Activated naive CD8-positive, alpha-beta T cell treated with anti-CD3 and anti-CD28 coated beads, Interleukin-2, amount 50 U/mL, for 24 hours (primary cell): Measurements from ENCODE around the gene RPS6KA5.

Experiments
- ATAC-seq: fragments of 150-1000 bp; cut with Tn5 transposase; one replicate; pipeline ENCODE4 v1.10.0; 2021
- DNase-seq: peaks from one replicate; pipeline ENCODE4 v3.0.0; 2021
- H3K27ac Mint-ChIP-seq: one replicate; pipeline ENCODE4 v1.8.0; 2021; ENCODE audit warnings: mild to moderate bottlenecking, mixed read lengths
- H3K27me3 Mint-ChIP-seq: one replicate; pipeline ENCODE4 v1.8.0; 2021; ENCODE audit warnings: mixed read lengths
- H3K36me3 Mint-ChIP-seq: one replicate; pipeline ENCODE4 v1.8.0; 2021; ENCODE audit warnings: low read depth, mixed read lengths
- H3K4me1 Mint-ChIP-seq: one replicate; pipeline ENCODE4 v1.8.0; 2021; ENCODE audit warnings: mixed read lengths
- H3K4me3 Mint-ChIP-seq: one replicate; pipeline ENCODE4 v1.8.0; 2021; ENCODE audit warnings: mild to moderate bottlenecking, moderate library complexity, mixed read lengths
- H3K9me3 Mint-ChIP-seq: one replicate; pipeline ENCODE4 v1.8.0; 2021; ENCODE audit warnings: mixed read lengths

The RPS6KA5 gene

GRCh38 chr14:90813442-90813841 is 247.0 kb downstream of the RPS6KA5 start:
- DNase-seq (no peak), ATAC-seq (no peak)
- Mint-ChIP-seq H3K9me3 (no peaks in the 10 kb centered on the region), H3K27me3 (peaks cover 16% of the 10 kb centered on the region), H3K27ac (no peak overlapping the region), H3K4me1 (peaks cover 4% of the 10 kb centered on the region), H3K36me3 (no peaks in the 10 kb centered on the region), H3K4me3 (no peak overlapping the region)

DNA sequence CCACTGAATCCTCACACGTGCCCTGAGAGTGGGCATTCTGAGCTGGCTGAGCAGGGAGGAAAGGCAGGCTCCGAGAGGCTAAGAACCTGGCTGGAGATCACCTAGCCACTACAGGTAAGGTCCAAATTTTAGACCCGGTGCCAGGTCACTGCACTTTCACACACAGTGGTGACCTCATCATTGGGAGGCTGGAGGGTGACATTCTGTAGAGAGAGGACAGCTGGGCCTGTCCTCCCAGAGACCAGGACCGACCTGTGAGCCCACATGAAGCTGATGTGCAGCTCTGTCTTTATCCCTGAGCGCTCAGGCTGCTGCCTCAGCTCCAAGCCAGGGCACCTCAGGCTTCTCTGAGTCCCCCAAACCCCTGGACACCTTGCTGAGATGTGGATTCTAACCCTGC is 248.3 kb downstream of the RPS6KA5 start:
- Mint-ChIP-seq H3K36me3 (no peaks in the 10 kb centered on the region), H3K4me1 (peaks cover 4% of the 10 kb centered on the region), H3K27me3 (peaks cover 10% of the 10 kb centered on the region), H3K27ac (no peak overlapping the region), H3K9me3 (no peaks in the 10 kb centered on the region), H3K4me3 (no peak overlapping the region)
- no peak for ATAC-seq
- DNase-seq = no peak

DNA sequence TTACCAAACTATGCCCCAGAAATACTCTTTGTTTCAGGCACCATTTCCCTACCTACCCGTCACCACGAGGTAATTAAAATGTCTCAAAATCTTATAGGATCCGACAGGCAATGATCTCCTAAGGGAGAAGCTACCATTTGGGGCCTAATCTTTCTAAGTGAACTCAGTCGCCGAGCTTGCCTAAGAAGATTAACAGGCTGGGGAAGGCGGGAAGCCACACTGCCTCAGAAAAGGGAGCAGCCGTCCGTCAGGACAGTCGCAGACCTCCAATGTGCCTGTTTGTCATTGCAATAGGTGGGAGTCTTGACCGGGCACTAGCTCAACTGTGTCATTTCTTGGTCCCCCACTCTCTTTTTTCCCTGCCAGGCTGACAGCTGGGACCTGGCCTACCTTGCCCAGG is 248.8 kb downstream of the RPS6KA5 start:
- DNase-seq = no peak
- Mint-ChIP-seq H3K27me3 (peaks cover 8% of the 10 kb centered on the region), H3K36me3 (no peaks in the 10 kb centered on the region), H3K9me3 (no peaks in the 10 kb centered on the region), H3K4me3 (no peak overlapping the region), H3K27ac (no peak overlapping the region), H3K4me1 (peaks cover 4% of the 10 kb centered on the region)
- no peak for ATAC-seq

DNA sequence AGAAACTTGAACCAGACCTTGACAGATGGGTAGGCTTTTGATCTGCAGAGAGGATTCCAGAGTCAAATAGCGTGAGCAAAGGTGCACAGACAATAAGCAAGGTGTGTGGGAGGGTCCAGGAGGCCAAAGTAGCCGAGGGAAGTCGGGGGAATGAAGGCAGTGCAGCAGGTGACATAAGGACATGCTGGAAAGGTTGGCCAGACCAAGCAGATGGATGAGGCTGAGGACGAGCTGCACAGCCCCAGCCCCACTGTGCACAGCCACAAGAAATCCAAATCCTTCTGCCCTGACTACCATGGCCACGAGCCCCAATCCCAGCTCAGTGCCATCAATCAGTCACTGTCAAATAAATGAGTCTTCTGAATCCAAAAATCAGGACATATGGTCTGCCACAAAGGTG is 249.6 kb downstream of the RPS6KA5 start:
- peaks cover 8% of the 10 kb centered on the region for H3K27me3 Mint-ChIP-seq
- H3K4me1 Mint-ChIP-seq = peaks cover 4% of the 10 kb centered on the region
- H3K9me3 Mint-ChIP-seq = no peaks in the 10 kb centered on the region
- no peak overlapping the region for H3K27ac Mint-ChIP-seq
- H3K4me3 Mint-ChIP-seq = no peak overlapping the region
- ATAC-seq (no peak), DNase-seq (no peak)
- H3K36me3 Mint-ChIP-seq = no peaks in the 10 kb centered on the region

GRCh38 chr14:90809530-90810312 is 250.7 kb downstream of the RPS6KA5 start:
- Mint-ChIP-seq H3K27me3 (peaks cover under 1% of the 10 kb centered on the region), H3K4me1 (no peaks in the 10 kb centered on the region), H3K9me3 (no peaks in the 10 kb centered on the region), H3K4me3 (no peak overlapping the region), H3K36me3 (no peaks in the 10 kb centered on the region), H3K27ac (no peak overlapping the region)
- DNase-seq (no peak), ATAC-seq (no peak)

- Mint-ChIP-seq H3K9me3 (no peaks in the 10 kb centered on the region), H3K4me3 (no peak overlapping the region), H3K27ac (no peak overlapping the region), H3K27me3 (no peaks in the 10 kb centered on the region), H3K36me3 (no peaks in the 10 kb centered on the region), H3K4me1 (no peaks in the 10 kb centered on the region)
- ATAC-seq (no peak), DNase-seq (no peak)
Measured at GRCh38 chr14:90808759-90809529, 251.5 kb downstream of the RPS6KA5 start.

DNA sequence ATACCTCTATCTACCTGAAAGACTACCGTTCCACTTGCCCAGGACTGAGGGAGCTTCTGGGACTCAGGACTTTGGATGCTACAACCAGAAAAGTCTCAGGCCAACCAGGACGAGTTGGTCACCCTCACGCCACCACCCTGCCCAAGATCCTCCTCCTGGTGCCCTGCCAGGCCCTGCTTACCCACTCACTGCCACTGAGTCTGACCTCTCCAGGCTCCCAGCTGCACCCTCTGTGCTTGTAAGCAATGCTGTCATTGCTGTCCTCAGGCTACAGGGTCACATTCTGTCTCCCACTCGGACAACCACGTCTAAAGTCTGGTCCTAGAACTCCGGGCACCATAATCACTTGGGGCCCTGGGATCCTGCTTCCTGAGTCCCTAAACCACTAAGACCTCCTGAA is 253.4 kb downstream of the RPS6KA5 start:
- Mint-ChIP-seq H3K27me3 (no peaks in the 10 kb centered on the region), H3K4me1 (no peaks in the 10 kb centered on the region), H3K36me3 (no peaks in the 10 kb centered on the region), H3K9me3 (no peaks in the 10 kb centered on the region), H3K4me3 (no peak overlapping the region), H3K27ac (no peak overlapping the region)
- no peak for DNase-seq
- no peak for ATAC-seq

GRCh38 chr14:90805662-90806540 is 254.5 kb downstream of the RPS6KA5 start:
- ATAC-seq = no peak
- H3K4me3 Mint-ChIP-seq = no peak overlapping the region
- no peak overlapping the region for H3K27ac Mint-ChIP-seq

DNA sequence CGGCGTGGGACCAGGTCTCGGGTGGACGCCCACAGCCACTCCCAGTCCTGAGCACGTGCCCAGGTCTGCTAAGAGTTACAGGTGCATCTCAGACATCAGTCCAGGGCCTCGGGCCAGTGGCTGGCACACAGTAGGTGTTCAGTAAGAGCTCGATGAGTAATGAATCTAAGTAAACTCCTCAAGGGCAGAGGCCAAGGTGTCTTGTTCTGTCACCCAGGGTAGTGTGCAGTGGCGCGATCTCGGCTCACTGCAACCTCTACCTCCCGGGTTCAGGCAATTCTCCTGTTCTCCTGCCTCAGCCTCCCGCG is 255.4 kb downstream of the RPS6KA5 start:
- no peaks in the 10 kb centered on the region for H3K9me3 Mint-ChIP-seq
- H3K36me3 Mint-ChIP-seq = no peaks in the 10 kb centered on the region
- DNase-seq (no peak), ATAC-seq (peak; percentile 21)
- H3K27ac Mint-ChIP-seq = no peak overlapping the region
- H3K4me1 Mint-ChIP-seq = peaks cover 6% of the 10 kb centered on the region
- no peak overlapping the region for H3K4me3 Mint-ChIP-seq
- H3K27me3 Mint-ChIP-seq = no peaks in the 10 kb centered on the region

More at GRCh38 chr14:90805662-90806540, 254.5 kb downstream of the RPS6KA5 start:
- Mint-ChIP-seq H3K9me3 (no peaks in the 10 kb centered on the region), H3K36me3 (no peaks in the 10 kb centered on the region), H3K27me3 (no peaks in the 10 kb centered on the region), H3K4me1 (peaks cover 6% of the 10 kb centered on the region)
- DNase-seq = no peak

DNA sequence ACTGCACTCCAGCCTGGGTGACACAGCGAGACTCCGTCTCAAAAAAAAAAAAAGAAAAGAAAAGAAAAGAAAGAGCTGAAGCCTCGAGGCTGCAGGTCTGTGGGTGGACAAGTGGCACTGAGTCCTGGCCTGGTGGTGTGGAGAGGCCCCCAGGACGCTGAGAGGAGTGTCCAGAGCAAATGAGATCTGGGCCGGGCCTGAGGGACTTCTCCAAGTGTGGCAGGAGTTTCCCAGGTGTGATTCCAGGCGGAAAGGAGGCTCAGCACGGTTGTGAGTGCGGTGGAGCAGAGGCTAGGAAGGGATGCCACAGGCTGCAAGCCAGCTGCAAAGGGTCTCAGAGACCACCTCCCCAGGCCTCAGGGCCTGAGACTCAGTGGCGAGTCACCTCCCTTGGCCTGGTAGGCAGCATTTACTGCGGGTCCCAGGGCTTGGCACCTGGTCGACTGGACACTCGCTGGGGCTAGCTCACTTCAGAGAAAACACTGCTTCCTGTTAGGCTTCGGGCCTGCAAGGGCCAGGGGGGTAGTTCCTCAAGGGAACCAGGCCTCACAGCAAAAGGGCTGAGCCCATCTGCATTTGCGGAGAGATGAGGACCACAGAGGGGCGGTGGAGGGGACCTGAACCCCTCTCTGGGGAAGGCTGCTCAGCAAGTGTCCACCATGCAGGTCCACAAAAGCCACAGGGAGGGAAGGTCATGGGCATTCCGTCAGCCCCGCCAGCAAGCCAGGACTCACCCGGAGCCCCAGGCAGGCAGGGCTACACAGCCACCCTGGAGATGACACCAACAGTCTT is 256.0 kb downstream of the RPS6KA5 start:
- no peak overlapping the region for H3K4me3 Mint-ChIP-seq
- H3K36me3 Mint-ChIP-seq = no peaks in the 10 kb centered on the region
- peaks cover 6% of the 10 kb centered on the region for H3K4me1 Mint-ChIP-seq
- no peaks in the 10 kb centered on the region for H3K9me3 Mint-ChIP-seq
- no peaks in the 10 kb centered on the region for H3K27me3 Mint-ChIP-seq
- ATAC-seq = no peak
- no peak overlapping the region for H3K27ac Mint-ChIP-seq
- DNase-seq = no peak

GRCh38 chr14:90803249-90803648 is 257.2 kb downstream of the RPS6KA5 start:
- Mint-ChIP-seq H3K4me3 (no peak overlapping the region), H3K4me1 (peaks cover 6% of the 10 kb centered on the region), H3K27me3 (no peaks in the 10 kb centered on the region), H3K9me3 (no peaks in the 10 kb centered on the region), H3K27ac (no peak overlapping the region), H3K36me3 (no peaks in the 10 kb centered on the region)
- no peak for ATAC-seq
- no peak for DNase-seq

GRCh38 chr14:90799420-90799819 is 261.0 kb downstream of the RPS6KA5 start:
- ATAC-seq (no peak), DNase-seq (no peak)
- no peak overlapping the region for H3K27ac Mint-ChIP-seq
- H3K4me1 Mint-ChIP-seq = peaks cover 6% of the 10 kb centered on the region
- no peak overlapping the region for H3K4me3 Mint-ChIP-seq
- no peaks in the 10 kb centered on the region for H3K9me3 Mint-ChIP-seq
- no peaks in the 10 kb centered on the region for H3K36me3 Mint-ChIP-seq
- no peaks in the 10 kb centered on the region for H3K27me3 Mint-ChIP-seq

DNA sequence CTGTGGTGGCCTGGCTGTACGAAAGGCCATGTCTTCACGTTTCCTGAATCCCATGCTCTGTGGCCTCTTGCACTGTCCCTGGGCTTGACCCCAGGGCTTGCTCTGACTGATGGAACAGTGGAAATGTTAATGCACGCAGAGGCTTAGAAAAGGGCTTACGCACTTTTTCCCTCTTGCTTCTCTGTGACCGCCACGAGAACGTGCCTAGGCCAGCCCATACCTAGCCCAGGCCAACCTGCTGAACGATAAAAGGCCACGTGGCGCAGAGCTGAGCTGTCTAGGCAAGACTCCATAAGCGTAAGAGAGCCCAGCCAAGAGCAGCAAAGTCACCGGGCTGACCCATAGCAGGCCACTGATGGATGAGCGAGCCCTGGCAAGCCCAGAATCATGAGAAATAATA is 262.5 kb downstream of the RPS6KA5 start:
- ATAC-seq (no peak), DNase-seq (no peak)
- Mint-ChIP-seq H3K27me3 (no peaks in the 10 kb centered on the region), H3K36me3 (no peaks in the 10 kb centered on the region), H3K9me3 (no peaks in the 10 kb centered on the region), H3K4me3 (no peak overlapping the region), H3K27ac (no peak overlapping the region), H3K4me1 (peaks cover 6% of the 10 kb centered on the region)
